Mesendoderm (in vitro differentiated cells): ENCODE measurements around the gene FAM53B.
A peak's percentile ranks its signal among the peaks of the same experiment; 100 is the strongest.

ENCODE experiments used
- DNase-seq: peaks from one replicate; pipeline ENCODE4 v3.0.0; 2013
- H2AK5ac ChIP-seq: 2 replicates; pipeline ENCODE4 v1.6.1; 2013; ENCODE audit warnings: low read length, inconsistent platforms
- H2BK120ac ChIP-seq: 2 replicates; pipeline ENCODE4 v1.6.1; 2013; ENCODE audit warnings: low read depth, mild to moderate bottlenecking, low read length, moderate library complexity, mixed read lengths
- H2BK15ac ChIP-seq: replicated peaks from 2 replicates; pipeline ENCODE4 v1.6.1; 2013; ENCODE audit warnings: low read depth, mild to moderate bottlenecking, moderate library complexity
- H2BK5ac ChIP-seq: 2 replicates; pipeline ENCODE4 v1.6.1; 2013; ENCODE audit warnings: low read length, inconsistent platforms
- H3K18ac ChIP-seq: 2 replicates; pipeline ENCODE4 v1.6.1; 2013; ENCODE audit warnings: mild to moderate bottlenecking, low read length, mixed read lengths
- H3K23ac ChIP-seq: one replicate; pipeline ENCODE4 v1.6.1; 2013; ENCODE audit warnings: low read length
- H3K27ac ChIP-seq: 2 replicates; pipeline ENCODE4 v1.5.1; 2013; ENCODE audit warnings: low read depth, mild to moderate bottlenecking, inconsistent platforms, low read length, moderate library complexity
- H3K27me3 ChIP-seq: 2 replicates; pipeline ENCODE4 v1.6.1; 2013; ENCODE audit warnings: low read length, control low read depth, mild to moderate bottlenecking, inconsistent platforms; ENCODE audit not compliant: insufficient read depth, poor library complexity
- H3K36me3 ChIP-seq: 2 replicates; pipeline ENCODE4 v1.6.1; 2013; ENCODE audit warnings: low read length, inconsistent platforms; ENCODE audit not compliant: control insufficient read depth, insufficient read depth
- H3K4ac ChIP-seq: one replicate; pipeline ENCODE4 v1.6.1; 2013; ENCODE audit warnings: low read depth, mild to moderate bottlenecking, low read length, moderate library complexity
- H3K4me1 ChIP-seq: 2 replicates; pipeline ENCODE4 v1.6.1; 2013; ENCODE audit warnings: low read depth, low read length, inconsistent platforms; ENCODE audit not compliant: control insufficient read depth
- H3K4me2 ChIP-seq: 2 replicates; pipeline ENCODE4 v1.6.1; 2013; ENCODE audit warnings: low read length
- H3K4me3 ChIP-seq: 2 replicates; pipeline ENCODE4 v1.5.1; 2013; ENCODE audit warnings: mild to moderate bottlenecking, low read length
- H3K56ac ChIP-seq: one replicate; pipeline ENCODE4 v1.6.1; 2013; ENCODE audit warnings: low read length
- H3K79me1 ChIP-seq: 2 replicates; pipeline ENCODE4 v1.6.1; 2013; ENCODE audit warnings: low read length, inconsistent platforms
- H3K79me2 ChIP-seq: 2 replicates; pipeline ENCODE4 v1.6.1; 2013; ENCODE audit warnings: mild to moderate bottlenecking, low read length; ENCODE audit not compliant: control insufficient read depth, insufficient read depth
- H3K9ac ChIP-seq: 2 replicates; pipeline ENCODE4 v1.6.1; 2013; ENCODE audit warnings: low read length, inconsistent platforms
- H4K5ac ChIP-seq: one replicate; pipeline ENCODE4 v1.6.1; 2013; ENCODE audit warnings: low read length
- H4K8ac ChIP-seq: one replicate; pipeline ENCODE4 v1.6.1; 2013; ENCODE audit warnings: low read depth, mild to moderate bottlenecking, control low read depth, low read length, moderate library complexity
- WGBS: extraction: QIAGEN DNeasy Blood & Tissue Kit; methylation state at CpG from one replicate; pipeline ENCODE4 v1.1.7; 2013; ENCODE audit warnings: low lambda C conversion rate, missing lambda C conversion rate; ENCODE audit not compliant: insufficient coverage; ENCODE audit errors: extremely low coverage; 5-methylcytosine and 5-hydroxymethylcytosine counted together

FAM53B gene

GRCh38 chr10:124618470-124619073, 125.6 kb downstream of the FAM53B start:
- H2BK5ac ChIP-seq: no peak overlapping the region
- no peak overlapping the region for H4K5ac ChIP-seq
- no peak overlapping the region for H3K4me3 ChIP-seq
- H3K9ac ChIP-seq: no peak overlapping the region
- H3K79me2 ChIP-seq: no peaks in the 10 kb centered on the region
- H3K27ac ChIP-seq: no peak overlapping the region
- no CpG with 5 or more reads among the region's 18 CpGs for WGBS
- no peaks in the 10 kb centered on the region for H3K79me1 ChIP-seq
- H2BK15ac ChIP-seq: no peak overlapping the region
- H2AK5ac ChIP-seq: no peak overlapping the region
- no peak overlapping the region for H2BK120ac ChIP-seq
- no peaks in the 10 kb centered on the region for H3K36me3 ChIP-seq
- H3K4me2 ChIP-seq: no peak overlapping the region
- no peak overlapping the region for H3K56ac ChIP-seq
- no peaks in the 10 kb centered on the region for H3K4me1 ChIP-seq
- H3K23ac ChIP-seq: no peak overlapping the region
- H3K27me3 ChIP-seq: no peaks in the 10 kb centered on the region
- H4K8ac ChIP-seq: no peak overlapping the region
- no peak for DNase-seq
- H3K4ac ChIP-seq: no peak overlapping the region
- no peak overlapping the region for H3K18ac ChIP-seq

- Histone ChIP-seq H3K4me3 (no peak overlapping the region), H3K27ac (no peak overlapping the region), H3K4me2 (no peak overlapping the region), H3K56ac (peak overlapping the region; percentile 36), H3K79me1 (no peaks in the 10 kb centered on the region), H2BK5ac (no peak overlapping the region), H4K5ac (no peak overlapping the region), H2BK120ac (no peak overlapping the region), H3K9ac (no peak overlapping the region), H3K4me1 (no peaks in the 10 kb centered on the region), H3K18ac (no peak overlapping the region), H3K79me2 (no peaks in the 10 kb centered on the region), H3K23ac (no peak overlapping the region), H2AK5ac (no peak overlapping the region), H3K27me3 (no peaks in the 10 kb centered on the region), H3K36me3 (no peaks in the 10 kb centered on the region), H4K8ac (no peak overlapping the region), H2BK15ac (no peak overlapping the region), H3K4ac (no peak overlapping the region)
- no peak for DNase-seq
- WGBS: no CpG with 5 or more reads among the region's 4 CpGs
Measured at GRCh38 chr10:124616836-124617130, 127.4 kb downstream of the FAM53B start.

- Histone ChIP-seq H2AK5ac (no peak overlapping the region), H3K27me3 (no peaks in the 10 kb centered on the region)
Measured at GRCh38 chr10:124616040-124616835, 127.9 kb downstream of the FAM53B start.

GRCh38 chr10:124615259-124615658, 128.9 kb downstream of the FAM53B start:
- Histone ChIP-seq H2AK5ac (no peak overlapping the region), H3K79me1 (no peaks in the 10 kb centered on the region), H3K27ac (no peak overlapping the region), H2BK120ac (no peak overlapping the region), H4K8ac (no peak overlapping the region), H3K23ac (no peak overlapping the region), H3K79me2 (no peaks in the 10 kb centered on the region), H2BK15ac (no peak overlapping the region), H3K4ac (no peak overlapping the region), H3K27me3 (no peaks in the 10 kb centered on the region), H4K5ac (no peak overlapping the region), H3K18ac (no peak overlapping the region), H3K56ac (no peak overlapping the region), H3K4me1 (no peaks in the 10 kb centered on the region), H2BK5ac (no peak overlapping the region), H3K4me3 (no peak overlapping the region), H3K4me2 (no peak overlapping the region), H3K9ac (no peak overlapping the region), H3K36me3 (no peaks in the 10 kb centered on the region)
- no CpG with 5 or more reads among the region's 34 CpGs for WGBS
- no peak for DNase-seq

More at GRCh38 chr10:124616040-124616835, 127.9 kb downstream of the FAM53B start:
- Histone ChIP-seq H4K5ac (no peak overlapping the region), H3K27ac (no peak overlapping the region), H3K4ac (no peak overlapping the region), H3K18ac (no peak overlapping the region), H4K8ac (no peak overlapping the region), H3K4me3 (no peak overlapping the region), H3K9ac (no peak overlapping the region), H3K36me3 (no peaks in the 10 kb centered on the region), H3K4me2 (no peak overlapping the region), H3K56ac (peak overlapping the region; percentile 69), H3K79me1 (no peaks in the 10 kb centered on the region), H3K4me1 (no peaks in the 10 kb centered on the region), H2BK15ac (no peak overlapping the region), H3K79me2 (no peaks in the 10 kb centered on the region), H2BK120ac (no peak overlapping the region), H2BK5ac (no peak overlapping the region), H3K23ac (no peak overlapping the region)
- WGBS: no CpG with 5 or more reads among the region's 30 CpGs
- DNase-seq: peak; percentile 75

GRCh38 chr10:124614003-124614659, 130.0 kb downstream of the FAM53B start:
- no peak overlapping the region for H2BK15ac ChIP-seq
- H3K23ac ChIP-seq: no peak overlapping the region
- H3K4me2 ChIP-seq: no peak overlapping the region
- no CpG with 5 or more reads among the region's 11 CpGs for WGBS
- no peaks in the 10 kb centered on the region for H3K79me1 ChIP-seq
- H2AK5ac ChIP-seq: no peak overlapping the region
- no peak overlapping the region for H3K18ac ChIP-seq
- H3K4me1 ChIP-seq: no peaks in the 10 kb centered on the region
- no peak overlapping the region for H4K8ac ChIP-seq
- H3K27ac ChIP-seq: no peak overlapping the region
- DNase-seq: no peak
- H3K36me3 ChIP-seq: no peaks in the 10 kb centered on the region
- no peak overlapping the region for H3K9ac ChIP-seq
- H3K79me2 ChIP-seq: no peaks in the 10 kb centered on the region
- no peak overlapping the region for H2BK120ac ChIP-seq
- H2BK5ac ChIP-seq: no peak overlapping the region
- no peak overlapping the region for H4K5ac ChIP-seq
- H3K27me3 ChIP-seq: no peaks in the 10 kb centered on the region
- no peak overlapping the region for H3K4me3 ChIP-seq
- no peak overlapping the region for H3K4ac ChIP-seq
- H3K56ac ChIP-seq: no peak overlapping the region
